HG03066 (cell line): ENCODE measurements around the gene HIBCH.
"Not testable (repeated sequence)": the region's sequence is repeated elsewhere in the genome, so short reads cannot be mapped to it uniquely, and the experiment has no call there.

Experiments
- ATAC-seq: cut with Tn5 transposase; IDR thresholded peaks from one replicate; pipeline ENCODE4 v1.9.1; 2021; ENCODE audit warnings: low read depth; ENCODE audit not compliant: unreplicated experiment

The HIBCH gene

DNA sequence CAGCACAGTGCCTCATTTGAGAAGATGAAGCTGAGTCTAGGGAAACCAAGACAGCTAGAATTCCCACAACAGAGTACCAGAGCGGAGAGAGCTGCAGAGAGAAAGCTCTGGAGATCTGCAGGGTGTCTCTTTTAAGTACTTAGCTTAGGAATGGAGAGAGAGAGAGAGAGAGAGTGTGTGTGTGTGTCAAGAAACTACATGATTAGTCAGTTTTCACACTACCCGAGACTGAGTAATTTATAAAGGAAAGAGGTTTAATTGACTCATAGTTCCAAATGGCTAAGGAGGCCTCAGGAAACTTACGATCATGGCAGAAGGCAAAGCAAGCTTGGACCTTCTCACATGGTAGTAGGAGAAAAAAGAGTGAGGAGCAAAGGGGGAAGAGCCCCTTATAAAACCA lies 64.0 kb downstream of the HIBCH start:
- ATAC-seq, result no peak

DNA sequence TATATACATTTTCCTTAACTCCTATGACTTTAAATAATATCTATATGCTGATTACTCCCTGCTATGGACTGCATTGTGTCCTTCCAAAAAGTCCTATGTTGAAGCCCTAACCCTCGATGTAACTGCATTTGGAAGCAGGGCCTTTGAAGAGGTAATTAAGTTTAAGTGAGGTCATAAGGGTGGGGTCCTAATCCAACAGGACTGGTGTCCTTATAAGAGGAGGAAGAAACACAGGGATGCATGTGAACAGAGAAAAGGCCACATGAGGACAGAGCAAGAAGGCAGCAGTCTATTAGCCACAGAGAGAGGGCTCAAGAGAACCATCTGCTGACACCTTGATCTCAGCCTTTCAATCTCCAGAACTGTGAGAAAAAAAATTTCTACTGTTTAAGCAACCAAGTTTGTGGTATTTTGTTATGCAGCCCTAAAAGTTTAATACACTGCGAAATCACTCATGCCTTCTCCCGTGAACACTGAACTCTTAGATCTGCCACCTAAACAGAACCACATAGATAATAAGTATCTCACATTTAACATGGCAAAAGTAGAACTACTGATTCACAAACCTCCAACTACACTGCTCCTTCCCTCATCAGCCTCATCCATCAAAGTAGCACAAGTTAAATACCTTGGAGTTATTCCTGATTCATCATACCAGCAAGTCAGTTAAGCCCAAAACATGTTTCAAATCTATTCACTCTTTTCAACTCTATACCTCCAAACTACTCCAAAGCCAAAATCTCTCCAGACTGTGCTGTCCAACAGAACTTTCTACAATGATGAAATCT lies 65.4 kb downstream of the HIBCH start:
- ATAC-seq, result no peak

DNA sequence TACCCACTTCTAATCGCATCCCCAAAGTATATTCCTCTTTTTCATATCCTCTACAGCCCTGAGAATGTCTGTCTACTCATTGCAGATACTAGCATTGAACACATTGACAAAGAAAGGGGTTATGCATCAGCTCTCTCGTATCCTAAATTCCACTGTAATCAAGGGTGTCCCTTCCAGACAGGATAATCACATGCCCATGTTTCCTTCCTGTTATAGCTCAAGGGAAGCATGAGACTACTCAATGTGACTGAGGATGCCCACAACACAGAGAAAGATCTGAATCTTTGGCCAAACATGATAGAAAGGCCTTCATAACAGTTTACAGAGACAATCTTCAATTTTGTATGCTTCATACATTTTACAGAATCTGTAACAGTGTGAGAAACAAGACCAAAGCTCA lies 69.2 kb downstream of the HIBCH start:
- no peak for ATAC-seq

DNA sequence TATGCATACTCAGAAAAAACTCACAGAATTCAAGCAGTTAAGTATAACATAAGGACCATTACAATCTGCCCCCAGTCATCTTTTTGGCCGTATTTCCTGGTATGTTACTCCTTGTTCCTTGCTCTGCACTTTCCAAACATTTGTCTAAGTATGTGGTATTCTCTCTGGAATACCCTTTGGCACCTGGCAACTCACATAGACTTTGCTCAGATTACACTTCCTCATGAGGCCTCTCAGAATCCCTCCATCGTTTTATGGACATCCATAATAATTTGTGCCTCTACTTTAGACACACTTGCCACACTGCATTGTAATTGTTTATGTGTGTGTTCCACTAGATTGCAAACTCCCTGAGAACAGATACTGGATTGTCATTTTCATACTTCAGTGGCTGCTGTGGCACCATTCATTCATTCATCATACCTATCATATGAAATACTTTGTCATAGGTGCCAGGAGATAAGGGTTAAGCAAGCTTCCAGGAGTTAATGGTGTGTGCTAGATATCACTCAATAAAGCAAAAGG lies 84.0 kb downstream of the HIBCH start:
- ATAC-seq, result no peak

DNA sequence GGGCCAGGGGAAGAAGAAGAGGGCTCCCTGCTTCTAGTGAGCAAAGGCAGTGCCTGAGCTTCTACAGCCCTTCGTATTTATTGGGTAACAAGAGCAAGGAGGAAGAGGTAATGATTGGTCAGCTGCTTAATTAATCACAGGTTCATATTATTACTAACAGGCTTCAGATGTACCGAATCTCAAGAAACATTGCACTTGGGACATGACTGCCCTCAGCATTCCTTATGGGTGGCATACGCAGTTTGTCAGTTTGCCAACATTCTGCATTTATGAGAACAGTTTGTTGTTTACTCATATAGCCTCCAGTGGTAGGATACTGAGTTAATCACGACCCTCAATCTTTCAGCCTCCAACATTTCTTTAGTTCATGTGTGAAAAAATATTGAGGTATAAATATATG lies 84.5 kb downstream of the HIBCH start:
- ATAC-seq, result no peak

DNA sequence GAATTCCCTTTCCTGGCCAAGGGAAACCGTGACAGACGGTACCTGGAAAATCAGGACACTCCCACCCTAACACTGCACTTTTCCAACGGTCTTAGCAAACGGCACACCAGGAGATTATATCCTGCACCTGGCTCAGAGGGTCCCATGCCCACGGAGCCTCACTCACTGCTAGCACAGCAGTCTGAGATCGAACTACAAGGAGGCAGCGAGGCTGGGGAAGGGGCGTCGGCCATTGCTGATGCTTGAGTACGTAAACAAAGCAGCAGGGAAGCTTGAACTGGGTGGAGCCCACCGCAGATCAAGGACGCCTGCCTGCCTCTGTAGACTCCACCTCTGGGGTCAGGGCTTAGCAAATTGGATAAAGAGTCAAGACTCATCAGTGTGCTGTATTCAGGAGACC lies 95.6 kb downstream of the HIBCH start:
- ATAC-seq, result not testable (repeated sequence)

DNA sequence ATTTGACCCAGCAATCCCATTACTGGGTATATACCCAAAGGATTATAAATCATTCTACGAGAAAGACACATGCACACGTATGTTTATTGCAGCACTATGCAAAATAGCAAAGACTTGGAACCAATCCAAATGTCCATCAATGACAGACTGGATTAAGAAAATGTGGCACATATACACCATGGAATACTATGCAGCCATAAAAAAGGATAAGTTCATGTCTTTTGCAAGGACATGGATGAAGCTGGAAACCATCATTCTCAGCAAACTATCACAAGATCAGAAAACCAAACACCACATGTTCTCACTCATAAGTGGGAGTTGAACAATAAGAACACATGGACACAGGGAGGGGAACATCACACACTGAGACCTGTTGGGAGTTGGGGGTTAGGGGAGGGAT lies 96.9 kb downstream of the HIBCH start:
- ATAC-seq, result not testable (repeated sequence)

DNA sequence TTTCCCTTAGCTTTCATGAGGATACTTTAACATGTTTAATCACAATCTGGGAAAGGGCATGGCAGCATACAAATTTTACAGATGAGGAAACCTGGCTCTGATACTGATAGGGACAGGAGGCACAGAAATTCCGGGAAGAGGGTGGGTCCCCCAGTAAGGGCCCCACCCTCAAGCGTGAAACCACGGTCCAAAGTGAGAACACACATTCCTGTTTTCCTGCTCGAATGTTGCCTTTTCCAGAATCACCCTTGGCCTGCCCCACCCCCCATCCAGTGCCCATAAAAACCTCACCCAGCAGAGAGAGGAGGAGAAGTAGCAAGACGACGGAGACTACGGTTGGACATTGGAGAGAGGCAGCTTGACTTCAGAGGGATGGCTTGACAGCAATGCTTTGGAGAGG lies 98.2 kb downstream of the HIBCH start:
- no peak for ATAC-seq

DNA sequence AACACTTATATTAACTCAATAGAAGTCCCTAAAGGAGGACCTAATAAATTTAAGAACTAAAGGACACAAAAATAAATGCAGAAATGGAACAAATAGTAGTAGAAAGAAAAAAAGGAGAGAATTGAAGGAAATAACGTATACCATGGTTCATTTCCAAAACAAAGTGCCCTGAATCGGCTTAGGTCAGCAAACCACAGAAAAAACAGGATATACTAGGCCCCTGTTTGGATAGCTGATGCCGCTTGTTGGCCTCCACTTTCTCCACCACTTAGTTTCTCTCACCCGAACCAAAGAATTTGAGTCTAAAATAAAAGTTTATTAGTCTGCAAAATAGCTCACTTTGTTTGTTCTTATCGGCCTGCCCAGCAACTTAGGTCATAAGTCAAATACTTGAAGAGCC lies 100.4 kb downstream of the HIBCH start:
- ATAC-seq, result no peak

DNA sequence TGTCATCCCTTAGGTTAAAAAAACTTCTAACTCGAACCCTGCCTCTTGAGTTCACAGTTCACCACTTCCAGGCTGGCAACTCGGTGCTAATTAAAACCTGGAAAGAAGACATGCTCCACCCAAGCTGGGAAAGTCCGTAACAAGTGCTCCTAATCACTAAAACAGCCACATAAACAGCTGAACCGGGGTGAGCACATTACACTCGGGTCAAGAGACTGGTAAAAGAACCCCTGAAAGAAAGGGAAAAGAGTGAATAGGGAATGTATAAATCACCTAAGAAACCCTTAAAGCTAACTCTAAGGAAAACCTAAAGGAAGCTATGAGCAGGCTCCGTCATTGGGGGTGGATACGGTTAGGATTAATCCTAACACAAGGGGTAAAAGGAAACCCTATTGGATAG lies 102.0 kb downstream of the HIBCH start:
- ATAC-seq, result no peak

DNA sequence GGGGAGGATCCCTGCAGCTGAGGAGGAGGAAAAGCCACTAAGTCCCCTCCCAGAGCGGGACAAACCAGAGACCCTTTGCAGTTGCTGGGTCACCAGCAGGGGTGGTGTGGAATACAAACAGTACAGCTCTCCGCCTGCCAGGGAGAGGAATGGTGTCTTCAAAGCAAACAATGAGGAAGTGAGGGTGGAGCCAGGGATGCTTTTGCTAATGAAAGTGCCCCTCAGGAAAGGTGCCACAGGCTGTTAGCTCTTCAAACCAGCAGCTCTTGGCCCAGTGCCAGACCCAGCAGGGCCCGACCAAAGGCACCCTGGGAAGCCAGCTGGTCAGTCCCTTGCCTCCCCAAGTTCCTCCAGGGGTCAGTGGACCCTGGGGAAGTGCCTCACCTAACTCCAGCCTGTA lies 102.8 kb downstream of the HIBCH start:
- no peak for ATAC-seq

DNA sequence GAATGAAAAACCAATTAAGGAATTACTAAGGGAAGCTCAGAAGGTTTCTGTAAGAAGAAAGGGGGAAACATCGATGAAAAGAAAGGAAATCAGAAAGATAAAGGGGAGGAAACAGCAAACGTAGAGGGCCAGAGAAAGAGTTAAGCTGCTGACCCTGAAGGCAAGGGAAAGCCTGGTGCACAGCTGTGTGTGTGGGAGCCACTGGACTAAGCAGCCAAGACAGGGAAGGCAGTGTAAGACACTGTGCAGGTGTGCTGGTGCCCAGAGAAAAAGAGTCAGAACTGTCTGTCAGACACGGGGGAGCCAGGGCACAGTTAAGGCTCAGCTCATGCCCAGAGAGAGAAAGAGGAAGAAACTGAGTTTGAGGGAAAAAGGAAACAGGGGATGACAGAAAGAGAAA lies 104.0 kb downstream of the HIBCH start:
- ATAC-seq, result no peak

DNA sequence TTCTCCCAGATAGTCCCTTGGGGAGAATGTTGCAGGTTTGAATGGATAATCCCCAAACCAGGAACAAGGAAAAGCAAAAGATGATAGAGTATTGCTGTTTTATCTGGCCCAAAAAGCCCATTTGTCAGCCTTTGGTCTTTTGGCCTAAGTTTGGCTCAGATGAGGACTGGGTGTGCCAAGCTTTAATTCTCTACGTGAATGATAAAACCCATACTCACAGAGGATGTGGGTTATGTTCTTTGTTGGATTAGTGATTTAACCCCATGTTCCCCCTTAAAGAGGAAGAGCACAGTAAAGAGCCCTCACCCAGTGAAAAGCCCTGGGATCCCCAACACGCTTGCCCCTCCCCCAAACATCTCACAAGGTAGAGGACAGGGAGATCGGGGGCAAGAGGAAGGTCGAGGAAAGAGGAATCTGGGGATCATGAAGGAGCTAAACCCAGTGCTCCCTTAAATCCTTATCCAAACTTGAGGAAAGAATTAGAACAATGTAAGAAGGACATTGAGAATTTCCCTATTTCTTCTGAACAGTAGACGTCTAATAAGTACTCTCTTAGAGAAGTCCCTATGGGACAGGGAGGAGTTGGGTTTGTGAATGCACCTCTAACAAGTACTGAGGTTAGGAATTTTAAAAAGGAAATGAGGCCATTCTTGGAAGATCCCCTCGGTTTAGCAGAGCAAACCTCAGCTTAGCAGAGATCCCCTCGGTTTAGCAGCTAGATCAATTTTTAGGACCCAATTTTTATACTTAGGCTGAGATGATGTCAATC lies 105.0 kb downstream of the HIBCH start:
- ATAC-seq, result no peak

DNA sequence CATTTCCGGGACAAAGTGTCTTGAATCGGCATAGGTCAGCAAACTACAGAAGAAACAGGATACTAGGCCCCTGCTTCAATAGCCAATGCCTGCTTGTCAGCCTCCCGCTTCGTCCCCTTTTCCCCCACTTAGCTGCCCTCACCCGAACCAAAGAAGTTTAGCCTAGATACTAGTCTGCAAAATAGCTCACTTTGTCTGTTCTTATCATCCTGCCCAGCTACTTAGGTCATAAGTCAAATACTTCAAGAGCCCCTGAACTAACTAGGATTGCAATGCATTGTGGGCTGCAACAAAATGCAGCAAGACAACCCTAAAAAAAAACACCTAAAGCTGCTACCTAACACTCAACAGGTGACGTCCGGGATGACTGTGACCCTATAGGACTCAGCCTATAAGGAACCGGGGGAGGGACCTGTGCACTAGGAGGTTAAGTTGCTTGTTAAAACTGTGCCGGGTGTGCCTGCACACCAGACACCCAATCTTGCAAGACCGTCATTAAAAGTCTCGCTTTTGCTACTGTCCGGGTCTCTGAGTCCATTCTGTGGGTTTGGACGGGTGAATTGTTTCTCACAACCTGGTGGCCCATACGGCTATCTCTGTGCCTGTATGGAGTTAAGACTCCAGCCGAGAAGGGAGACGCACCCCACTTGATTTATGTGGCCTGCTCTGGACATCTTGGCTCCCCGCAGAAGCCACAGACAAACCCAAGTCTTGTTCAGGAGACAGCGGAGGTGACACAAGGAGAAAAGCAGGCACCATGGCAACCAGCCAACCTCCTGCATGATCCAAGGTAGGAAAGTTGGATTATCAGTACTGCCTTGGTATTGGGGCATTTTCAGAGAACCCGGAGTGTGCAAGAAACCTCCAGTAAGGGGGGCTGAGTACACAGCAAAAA lies 105.9 kb downstream of the HIBCH start:
- no peak for ATAC-seq

DNA sequence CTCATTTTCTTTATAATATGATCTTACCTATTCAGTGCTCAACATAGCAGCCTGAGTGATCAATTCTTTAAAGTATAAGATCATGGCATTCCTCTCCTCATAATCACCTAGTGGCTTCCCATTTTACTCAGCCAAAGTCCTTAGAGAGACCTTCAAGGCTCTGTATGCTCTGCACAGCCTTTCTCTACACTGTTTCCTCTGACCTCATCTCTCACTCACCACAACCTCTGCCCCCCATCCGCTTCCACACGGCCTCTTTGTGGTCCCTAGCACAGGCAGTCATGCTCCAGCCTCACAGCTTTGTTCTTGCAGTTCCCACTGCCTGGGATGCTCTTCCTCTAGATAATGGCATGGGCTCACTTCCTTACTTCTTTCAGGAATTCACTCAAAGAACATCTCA lies 109.2 kb downstream of the HIBCH start:
- ATAC-seq, result no peak

DNA sequence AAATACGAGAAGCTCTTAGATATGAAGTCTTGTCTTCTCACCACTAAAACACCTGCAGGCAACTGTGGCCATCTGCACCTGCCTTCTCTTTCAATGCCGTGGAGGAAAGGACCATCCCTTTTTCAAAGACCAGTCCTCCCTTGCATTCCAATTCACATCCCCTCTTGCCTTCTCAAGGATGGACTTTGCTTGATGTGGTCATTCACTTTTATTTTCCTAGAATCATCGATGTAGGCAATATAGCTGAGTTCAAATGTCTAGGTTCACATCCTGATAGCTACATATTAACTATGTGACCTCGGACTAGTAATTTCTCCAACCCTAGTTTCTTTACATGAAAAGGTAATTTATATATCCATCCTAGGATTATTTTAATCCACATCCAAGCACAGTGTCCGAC lies 110.1 kb downstream of the HIBCH start:
- no peak for ATAC-seq

DNA sequence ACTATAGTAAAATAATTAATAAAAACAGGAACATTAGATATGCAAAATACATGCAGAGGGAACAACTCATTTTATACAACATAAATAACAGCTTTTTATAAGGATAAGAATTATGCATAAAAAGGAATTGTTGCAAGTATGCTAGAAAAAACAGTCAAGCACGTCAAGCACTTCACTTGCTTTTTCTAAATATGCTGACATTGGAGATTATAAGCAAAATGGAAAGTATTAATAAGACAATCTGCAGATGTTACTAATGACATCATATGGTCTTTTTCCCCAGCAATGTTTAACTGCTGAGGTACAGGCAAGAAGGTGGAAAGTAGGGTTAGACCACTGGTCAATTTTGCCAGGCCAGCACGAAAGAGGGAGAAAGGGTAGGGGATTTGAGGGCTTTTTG lies 111.7 kb downstream of the HIBCH start:
- ATAC-seq, result no peak

DNA sequence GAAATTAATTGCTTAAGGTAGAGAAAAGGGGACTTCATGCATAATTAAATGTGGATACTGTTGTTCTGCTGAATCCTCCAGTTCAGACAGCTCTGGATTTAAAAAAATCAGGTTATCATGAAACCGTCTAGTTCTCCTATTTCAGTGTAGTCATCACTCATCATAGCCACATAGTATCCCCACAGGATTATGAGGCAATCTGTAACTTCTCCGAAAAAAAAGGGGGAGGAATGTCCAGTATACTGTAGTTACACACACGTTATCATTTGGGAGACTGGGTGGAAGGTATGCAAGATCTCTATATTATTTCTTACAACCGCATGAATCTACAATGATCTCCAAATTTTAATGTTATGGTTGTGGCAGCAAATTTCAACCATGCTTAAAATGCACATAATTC lies 114.0 kb downstream of the HIBCH start:
- no peak for ATAC-seq

DNA sequence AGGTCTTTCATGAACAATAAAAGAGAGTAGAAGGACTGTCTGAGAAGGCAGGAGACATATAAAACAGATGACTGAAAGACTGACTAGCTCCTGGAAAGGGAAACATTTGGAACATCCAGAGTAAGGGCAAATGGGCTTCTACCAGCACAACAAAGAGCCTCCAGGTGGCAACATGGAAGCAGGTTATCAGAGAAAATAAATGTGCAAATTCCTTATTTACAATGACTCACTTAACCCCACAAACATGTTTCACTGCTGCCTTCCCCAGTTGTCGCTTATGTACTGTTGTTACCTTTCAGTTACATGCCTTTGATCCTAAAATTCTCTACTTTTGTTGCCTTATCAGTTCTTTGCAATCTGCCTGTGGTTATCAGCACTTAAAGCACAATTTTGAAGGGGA lies 117.0 kb downstream of the HIBCH start:
- no peak for ATAC-seq

DNA sequence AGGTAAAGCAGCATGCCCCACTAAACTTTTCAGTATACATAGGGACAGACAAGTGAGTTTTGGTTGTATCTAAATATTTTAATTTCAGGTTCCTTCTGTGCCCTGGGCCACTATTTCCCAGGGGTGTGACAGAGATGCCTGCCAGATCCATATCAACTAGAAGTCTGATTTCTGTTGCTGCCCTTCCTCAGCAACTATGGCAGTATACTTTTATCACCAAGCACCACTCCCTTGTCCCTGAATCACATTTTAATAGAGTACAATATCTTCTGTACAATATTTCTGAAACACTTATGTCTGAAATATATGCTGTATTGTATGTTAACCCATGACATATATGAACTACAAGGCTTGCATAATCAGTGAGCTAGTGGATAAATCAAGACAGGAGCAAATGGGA lies 117.6 kb downstream of the HIBCH start:
- no peak for ATAC-seq

DNA sequence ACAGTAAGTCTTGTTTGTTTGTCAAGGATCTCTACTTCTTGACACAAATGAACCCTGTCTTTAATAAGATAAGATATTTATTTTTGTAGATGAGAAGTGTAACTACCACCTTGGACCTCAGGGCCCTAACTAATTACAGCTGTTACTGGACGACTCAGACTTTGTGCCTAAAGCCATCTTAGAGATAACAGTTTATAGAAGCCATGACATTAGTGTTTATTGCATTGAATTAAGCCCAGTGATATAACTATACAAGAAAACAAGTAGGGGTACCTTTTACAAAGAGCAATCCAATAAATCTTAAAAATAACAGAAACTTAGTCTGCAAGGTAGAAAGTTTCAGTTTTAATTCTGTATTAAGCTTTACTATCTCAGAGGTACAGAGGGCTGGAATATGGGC lies 119.0 kb downstream of the HIBCH start:
- ATAC-seq, result no peak
